ENCODE measurements around the gene ADGRV1.

- no peak for TF ChIP-seq POLR2A (IDR thresholded peaks at IDR 0.05)
- no peak for TF ChIP-seq CTCF (IDR thresholded peaks at IDR 0.05)
Measured at GRCh38 chr5:90881626-90882150, 323.1 kb downstream of the ADGRV1 start.
